NCI-H524 treated with DMSO at 0.1 percent for 48 hours (cell line): Measurements from ENCODE around the gene ROCK2.
"Not testable (repeated sequence)": the region's sequence is repeated elsewhere in the genome, so short reads cannot be mapped to it uniquely, and the experiment has no call there.

Experiments
- DNase-seq: peaks from one replicate; lab custom pipeline; 2025; lab: John Stamatoyannopoulos, UW

ROCK2 gene

DNA sequence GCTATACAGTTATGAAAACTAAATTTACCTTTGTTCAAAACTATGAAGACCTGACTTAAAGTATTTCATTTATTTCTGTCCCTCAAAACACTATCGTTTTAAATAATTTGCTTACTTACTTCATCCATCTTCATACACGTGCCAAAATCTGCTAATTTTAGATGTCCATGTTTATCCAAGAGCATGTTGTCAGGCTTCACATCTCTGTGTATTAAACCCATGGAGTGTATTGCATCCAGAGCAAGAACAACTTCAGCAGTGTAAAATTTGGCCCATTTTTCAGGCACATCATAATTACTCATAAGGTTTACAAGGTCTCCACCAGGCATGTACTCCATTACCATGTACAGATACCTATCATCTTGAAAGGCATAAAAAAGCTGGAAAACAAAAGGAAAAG, 108.9 kb downstream of the ROCK2 start:
- no peak for DNase-seq

DNA sequence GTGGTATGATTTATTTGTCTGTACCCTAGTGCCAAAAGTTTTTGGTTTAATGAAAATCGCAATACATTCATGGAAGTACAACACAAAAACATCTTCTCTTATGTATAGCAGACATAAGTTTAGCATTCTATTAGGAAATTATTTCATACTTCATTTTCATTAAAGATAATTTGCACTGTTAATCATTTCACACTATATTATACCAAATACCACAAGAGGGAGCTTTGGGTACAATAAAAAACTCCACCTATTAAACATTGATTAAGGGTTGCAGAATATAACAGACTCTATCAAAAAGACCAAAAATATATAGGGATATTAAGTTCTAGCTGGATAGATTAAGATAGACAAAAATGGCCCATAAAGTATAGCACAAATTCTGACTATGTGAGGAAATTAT, 110.1 kb downstream of the ROCK2 start:
- no peak for DNase-seq

GRCh38 chr2:11231193-11231592, 113.2 kb downstream of the ROCK2 start:
- DNase-seq = not testable (repeated sequence)

DNA sequence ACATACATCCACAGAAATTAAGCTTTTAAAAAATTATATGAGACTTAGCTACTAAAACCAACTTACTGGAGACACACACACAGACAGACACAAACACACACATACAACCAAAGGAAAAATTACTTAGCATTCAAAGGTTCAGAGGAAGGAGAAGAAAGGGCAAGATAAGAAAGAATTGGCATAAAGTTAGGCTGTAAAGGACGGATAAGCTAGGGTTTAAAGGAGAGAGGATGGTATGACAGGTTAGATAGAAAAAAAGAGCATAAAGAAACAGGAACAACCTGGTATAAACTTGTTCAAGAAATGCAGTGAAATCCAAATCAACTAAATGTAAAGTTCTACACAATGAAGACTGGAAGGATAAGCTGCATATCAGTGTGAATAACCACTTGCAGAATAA, 115.7 kb downstream of the ROCK2 start:
- DNase-seq = no peak

DNA sequence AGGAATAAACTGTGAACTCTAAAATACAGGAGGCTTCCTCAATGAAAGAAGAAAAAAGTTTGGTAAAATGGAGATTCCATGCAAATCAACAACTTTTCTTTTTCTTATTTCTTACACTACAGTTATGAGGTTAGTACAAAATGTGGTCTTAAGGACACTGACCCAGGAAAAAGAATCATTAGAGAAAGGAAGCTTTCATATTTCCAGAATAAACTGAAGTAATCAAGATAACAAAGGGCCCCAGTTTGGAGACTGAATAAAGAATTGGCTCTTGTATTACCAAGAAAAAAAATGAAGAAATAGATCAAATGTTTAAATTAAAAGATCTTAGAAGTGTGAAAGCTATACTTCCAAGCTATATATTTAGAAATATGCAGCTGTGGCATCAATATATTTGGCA, 116.8 kb downstream of the ROCK2 start:
- DNase-seq = no peak

DNA sequence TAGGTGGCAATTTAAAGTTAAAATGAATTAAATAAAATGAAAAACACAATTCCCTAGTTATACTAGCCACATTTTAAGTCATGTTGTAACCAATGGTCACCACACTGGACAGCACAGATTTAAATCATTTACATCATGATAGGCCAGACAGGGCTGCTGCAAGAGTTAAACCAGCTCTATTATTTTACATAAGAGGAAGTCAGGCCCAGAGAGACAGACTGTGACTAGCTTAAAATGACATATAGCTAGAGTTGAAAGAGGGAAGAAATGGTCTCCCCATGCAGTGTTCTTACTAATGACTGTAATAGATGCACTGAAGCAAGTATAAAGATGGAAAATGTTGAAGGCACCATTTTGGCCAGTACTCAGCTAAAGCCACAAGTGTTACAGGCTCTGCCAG, 119.5 kb downstream of the ROCK2 start:
- DNase-seq = no peak

DNA sequence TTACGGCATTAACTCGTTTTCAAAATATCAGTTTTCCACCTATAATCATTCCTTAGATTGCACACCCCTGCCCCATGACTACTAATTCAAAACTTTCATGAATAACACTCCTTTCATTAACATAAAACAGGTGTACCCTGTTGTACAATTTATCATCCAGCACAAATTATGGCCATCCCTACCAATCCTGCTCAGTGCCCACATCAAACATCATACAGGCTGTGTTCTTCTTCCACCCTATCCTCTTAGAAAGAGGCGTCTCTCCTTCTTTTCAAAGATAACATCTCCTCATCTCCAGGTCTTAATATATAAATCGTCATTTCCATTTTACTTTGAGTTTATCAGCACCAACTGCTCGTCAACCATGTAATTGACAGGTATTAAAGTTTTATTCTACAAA, 121.6 kb downstream of the ROCK2 start:
- DNase-seq = no peak

DNA sequence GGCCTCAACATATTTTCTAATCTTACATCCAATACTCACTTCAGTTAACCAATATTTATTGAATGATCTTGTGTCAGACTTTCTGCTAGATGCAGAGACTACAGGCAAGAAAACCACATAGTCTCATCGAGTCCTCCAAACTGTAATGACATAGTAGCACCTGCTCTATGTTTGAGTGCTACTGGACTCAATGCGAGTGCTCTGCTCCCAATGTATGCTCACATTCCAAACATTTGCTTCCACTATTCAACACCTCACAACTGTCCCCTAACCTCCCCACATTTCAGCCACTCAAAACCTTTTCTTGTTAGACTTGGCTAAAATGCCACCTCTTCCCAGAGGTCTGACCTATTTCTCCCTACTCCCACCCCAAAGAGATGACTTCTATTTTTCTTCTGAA, 124.0 kb downstream of the ROCK2 start:
- no peak for DNase-seq

GRCh38 chr2:11215407-11215806, 129.0 kb downstream of the ROCK2 start:
- no peak for DNase-seq

DNA sequence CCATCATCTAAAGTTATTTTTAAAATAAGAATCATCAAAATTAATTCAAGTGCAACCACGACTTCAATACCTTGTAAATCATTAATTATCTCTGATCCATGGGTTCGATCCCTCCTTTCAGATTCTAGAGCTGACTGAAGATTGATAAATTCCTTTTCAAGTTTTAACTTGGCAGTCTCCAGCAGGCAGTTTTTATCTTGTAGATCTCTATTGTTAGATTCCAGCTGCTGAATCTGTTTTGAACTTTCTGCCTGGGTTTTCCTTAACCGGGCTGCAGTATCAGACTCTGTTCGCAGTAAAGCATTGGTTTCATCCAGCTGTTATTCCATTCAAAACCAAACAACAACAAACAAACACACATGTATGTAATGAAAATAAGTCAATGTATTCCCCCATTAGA, 129.7 kb downstream of the ROCK2 start:
- no peak for DNase-seq

- no peak for DNase-seq
Observed at GRCh38 chr2:11213975-11214374, 130.5 kb downstream of the ROCK2 start.

GRCh38 chr2:11213090-11213638, 131.3 kb downstream of the ROCK2 start:
- DNase-seq = no peak

- no peak for DNase-seq
Observed at GRCh38 chr2:11212645-11213044, 131.8 kb downstream of the ROCK2 start.

GRCh38 chr2:11208083-11208482, 136.4 kb downstream of the ROCK2 start:
- no peak for DNase-seq

GRCh38 chr2:11203480-11203879, 141.0 kb downstream of the ROCK2 start:
- DNase-seq = no peak

DNA sequence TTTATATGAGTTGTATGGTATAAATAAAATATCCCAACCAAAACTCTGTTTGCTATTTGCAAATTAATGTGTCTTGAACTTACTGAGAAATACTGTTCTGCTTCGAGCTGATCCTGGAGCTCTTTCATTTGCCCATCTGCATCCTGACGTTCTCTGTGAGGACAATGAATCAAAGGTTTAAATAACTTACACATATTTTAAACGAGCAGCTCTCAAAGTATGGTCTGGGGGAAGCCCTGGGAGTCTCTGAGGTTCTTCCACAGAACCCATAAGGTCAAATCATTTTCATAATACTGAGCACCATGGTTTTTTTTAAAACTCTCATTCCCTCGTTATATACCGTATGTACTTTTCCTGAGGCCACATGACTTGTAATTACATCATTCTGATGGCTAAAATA, 142.5 kb downstream of the ROCK2 start:
- DNase-seq = no peak

DNA sequence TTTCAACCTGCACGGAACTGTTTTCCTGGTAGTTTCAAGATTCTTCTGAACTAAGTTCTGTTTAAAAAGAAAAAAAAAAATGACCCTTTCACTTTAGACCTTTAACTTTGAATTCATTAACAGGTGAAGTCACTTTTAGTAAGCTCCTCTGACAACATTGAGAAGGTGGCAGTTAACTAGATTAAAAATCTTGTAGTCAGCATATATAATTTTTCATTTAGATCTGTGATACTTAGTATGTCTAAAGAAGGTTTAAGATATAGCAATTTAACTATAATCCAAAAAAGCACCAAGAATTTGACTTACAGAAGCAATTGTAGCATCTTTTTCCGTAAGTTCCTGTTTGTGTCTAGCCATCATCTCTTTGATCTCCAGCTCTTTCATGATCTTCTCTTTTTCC, 143.8 kb downstream of the ROCK2 start:
- DNase-seq = no peak

DNA sequence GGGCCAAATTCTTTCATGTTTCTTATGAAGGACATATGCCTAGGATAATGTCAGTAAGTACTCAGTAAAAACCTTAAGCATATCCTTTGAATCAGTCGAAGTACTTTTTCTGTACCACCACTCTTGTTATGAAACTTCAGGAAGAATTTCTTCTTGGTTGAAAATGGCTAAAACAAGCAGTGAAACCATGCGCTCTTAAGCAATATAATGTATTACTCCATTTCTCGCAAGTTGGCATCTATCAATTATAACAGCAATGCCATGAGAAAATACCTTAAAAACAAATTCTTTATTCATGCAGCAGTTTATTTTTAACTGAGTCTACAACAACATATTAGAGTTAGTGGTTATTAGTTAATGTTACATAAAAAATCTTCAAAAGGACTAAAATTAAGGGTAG, 148.2 kb downstream of the ROCK2 start:
- no peak for DNase-seq

- no peak for DNase-seq
Observed at GRCh38 chr2:11187731-11188130, 156.7 kb downstream of the ROCK2 start.

DNA sequence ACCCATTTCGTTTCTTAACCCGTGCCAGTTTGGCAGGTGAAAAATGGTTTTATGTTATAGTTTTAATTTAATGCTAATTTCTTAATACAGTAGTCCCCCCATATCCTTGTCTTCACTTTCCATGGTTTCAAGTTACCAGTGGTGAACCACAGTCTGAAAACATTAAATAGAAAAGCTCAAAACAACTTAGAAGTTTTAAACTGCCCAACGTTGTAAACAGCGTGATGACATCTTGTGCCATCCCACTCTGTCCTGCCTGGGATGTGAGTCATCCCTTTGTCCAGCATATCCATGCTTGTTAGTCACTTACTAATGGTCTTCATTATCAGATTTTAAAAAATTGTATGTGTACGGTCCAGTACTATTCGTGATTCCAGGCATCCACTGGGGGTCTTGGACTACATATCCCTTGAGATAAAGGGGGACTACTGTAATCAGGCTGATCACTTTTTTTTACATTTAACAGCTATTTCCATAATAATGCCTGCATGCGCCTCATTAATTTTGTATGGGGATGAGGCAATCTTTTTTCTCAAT, 157.3 kb downstream of the ROCK2 start:
- no peak for DNase-seq

DNA sequence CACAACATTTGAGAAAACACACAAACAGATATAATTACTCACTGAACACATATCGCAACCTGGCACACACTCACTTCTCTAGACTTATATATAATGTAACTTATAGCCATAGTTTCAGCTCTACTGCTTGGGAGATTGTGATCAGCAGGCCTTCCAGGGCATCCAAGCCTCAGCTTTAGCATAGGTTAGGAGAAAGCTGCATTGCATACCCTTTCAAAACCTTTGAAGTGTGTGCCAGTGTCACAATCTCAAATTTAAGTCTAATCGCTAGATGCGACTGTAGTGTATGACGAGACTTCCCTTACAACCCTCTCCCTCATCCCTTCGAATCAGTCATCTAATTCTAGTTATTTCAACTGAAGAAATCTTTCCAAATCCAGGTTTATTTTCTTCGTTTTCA, 158.3 kb downstream of the ROCK2 start:
- DNase-seq = no peak

DNA sequence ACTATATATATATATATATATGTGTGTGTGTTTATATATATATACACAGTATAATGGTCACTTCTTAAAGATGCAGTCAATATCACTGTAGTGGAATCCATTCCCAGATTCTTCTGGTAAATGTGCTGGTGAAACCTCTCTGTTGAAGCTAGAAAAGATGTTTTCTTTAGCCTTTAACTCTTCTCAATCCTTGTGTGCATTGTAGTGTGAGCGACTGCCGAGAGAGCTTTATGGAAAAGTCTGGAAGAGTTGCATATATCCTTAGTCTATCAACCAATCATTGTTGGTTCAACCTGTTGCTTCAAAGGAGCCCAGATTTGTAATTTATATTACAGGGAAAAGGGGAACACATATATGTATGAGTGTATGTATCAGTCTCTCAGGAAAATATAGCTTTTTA, 161.5 kb downstream of the ROCK2 start:
- DNase-seq = no peak

DNA sequence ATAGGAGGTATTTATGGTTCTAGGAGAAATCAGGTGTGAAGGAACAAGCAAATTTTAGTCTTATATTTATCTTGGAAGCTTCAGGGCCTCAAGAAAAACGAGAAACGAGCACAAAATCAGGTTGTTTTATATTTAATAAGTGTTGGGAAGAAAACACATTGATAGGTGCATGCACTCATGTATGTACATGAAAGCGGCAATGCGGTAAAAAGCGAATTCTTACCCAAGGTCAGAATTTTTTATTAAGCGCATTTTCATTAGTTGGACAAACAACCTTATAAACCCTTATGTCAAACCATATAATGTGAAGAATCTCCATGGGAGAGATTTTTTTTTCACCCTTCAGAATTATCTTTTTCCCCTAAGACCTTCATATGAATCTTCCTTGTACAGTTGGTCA, 163.8 kb downstream of the ROCK2 start:
- no peak for DNase-seq

DNA sequence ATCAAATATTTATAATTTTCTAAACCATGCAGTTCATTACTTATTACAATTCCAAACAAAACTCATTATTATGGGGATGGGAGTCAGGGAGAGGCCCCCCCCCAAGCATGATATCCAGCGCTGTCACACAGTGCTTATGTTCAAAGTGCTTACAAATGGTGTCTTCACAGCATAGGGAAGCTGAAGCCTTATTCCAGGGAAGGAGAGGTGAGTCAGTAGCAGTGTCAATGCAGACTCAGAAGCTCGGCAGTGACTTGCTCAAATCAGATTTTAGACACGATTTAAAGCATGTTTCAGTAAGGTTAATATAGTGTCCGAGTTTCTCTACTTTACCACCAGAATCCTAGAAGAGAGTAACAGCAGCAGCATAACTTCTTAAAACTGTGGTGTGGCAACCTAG, 164.5 kb downstream of the ROCK2 start:
- no peak for DNase-seq

DNA sequence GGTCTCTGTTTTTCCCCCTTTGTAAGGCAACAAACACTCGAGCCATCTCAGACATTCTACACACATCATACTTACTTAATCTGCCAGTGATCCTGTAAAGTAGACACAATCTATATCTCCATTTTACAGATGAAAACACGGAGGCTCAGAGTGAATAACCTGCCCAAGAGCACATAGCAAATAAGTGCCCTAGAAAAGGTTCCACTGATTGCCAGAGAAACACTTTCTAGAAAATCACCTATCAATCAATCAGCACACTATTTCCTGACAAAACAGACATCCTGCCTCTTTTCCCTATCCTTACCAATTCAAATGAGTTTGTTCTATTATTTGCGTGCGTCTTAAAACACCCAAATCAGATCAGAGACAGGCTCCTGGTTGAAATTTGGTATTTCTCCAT, 165.2 kb downstream of the ROCK2 start:
- no peak for DNase-seq
